Suprapubic skin (tissue), 4 donors: ENCODE data around the gene HEATR3. TPM values are rescaled to one million over a fixed set of nuclear protein-coding genes. Genes with fewer than 3 reads are reported as not detected.
A peak's percentile ranks its signal among the peaks of the same experiment; 100 is the strongest.

Experiments
- DNase-seq, 2 donors: peaks; one replicate each; pipeline ENCODE4 v3.0.0-alpha.2; 2019; ENCODE audit warnings: low spot score in 2 of 2
- H3K27ac ChIP-seq: fragments of 200-600 bp; sonication (generic); one replicate; pipeline ENCODE4 v1.5.1; 2019
- H3K27me3 ChIP-seq: fragments of 200-600 bp; sonication (generic); one replicate; pipeline ENCODE4 v1.5.1; 2019
- H3K36me3 ChIP-seq: fragments of 200-600 bp; sonication (generic); one replicate; pipeline ENCODE4 v1.5.1; 2019
- H3K4me1 ChIP-seq: fragments of 200-600 bp; sonication (generic); one replicate; pipeline ENCODE4 v1.5.1; 2019
- H3K4me3 ChIP-seq: fragments of 200-600 bp; sonication (generic); one replicate; pipeline ENCODE4 v1.5.1; 2019; ENCODE audit warnings: mild to moderate bottlenecking
- H3K9me3 ChIP-seq: fragments of 200-600 bp; sonication (generic); one replicate; pipeline ENCODE4 v1.5.1; 2019
- CTCF ChIP-seq, 2 donors: fragments of 200-600 bp in 1 of 2; fragments of 450-650 bp in 1 of 2; sonication (generic) in 1 of 2; IDR thresholded peaks; one replicate each; pipeline ENCODE4 v1.5.1; 2016 to 2019; ENCODE audit warnings: antibody characterized with exemption in 2 of 2, mild to moderate bottlenecking in 1 of 2, moderate library complexity in 1 of 2
- EP300 ChIP-seq: sonication (generic); formaldehyde crosslinking; IDR thresholded peaks from one replicate; pipeline ENCODE4 v1.6.1; 2017; ENCODE audit warnings: antibody characterized with exemption
- POLR2A ChIP-seq, 2 donors: fragments of 450-650 bp; IDR thresholded peaks; one replicate each; pipeline ENCODE4 v1.6.1; 2017; ENCODE audit warnings: antibody characterized with exemption in 2 of 2, mild to moderate bottlenecking in 2 of 2, moderate library complexity in 2 of 2
- POLR2AphosphoS5 ChIP-seq, 3 donors: sonication (generic); formaldehyde crosslinking; IDR thresholded peaks; one replicate each; pipeline ENCODE4 v1.6.1; 2017; ENCODE audit warnings: antibody characterized with exemption in 3 of 3
- WGBS: methylation state at CpG from one replicate; pipeline ENCODE4 v1.1.5; 2018; 5-methylcytosine and 5-hydroxymethylcytosine counted together
- total RNA-seq, 4 donors: library from RNA; depleted of rRNA; stranded (reverse); fragments of >200 nt; gene quantifications; one replicate each; pipeline ENCODE4 v1.1.0, GENCODE V29; 2016

The HEATR3 gene
- total RNA-seq, 4 donors from 2014 or later: 12.4 to 19.3 (median 18.5) TPM

- H3K4me1 ChIP-seq: no peaks in the 10 kb centered on the region
- no peak overlapping the region for H3K4me3 ChIP-seq
- TF ChIP-seq CTCF (IDR thresholded peaks at IDR 0.05) (no peak), POLR2AphosphoS5 (IDR thresholded peaks at IDR 0.05) (no peak), POLR2A (IDR thresholded peaks at IDR 0.05) (no peak), EP300 (no peak)
- WGBS: 91% methylated on average over 3 of the region's 3 CpGs
- no peak overlapping the region for H3K27ac ChIP-seq
- DNase-seq: no peak
- H3K9me3 ChIP-seq: no peaks in the 10 kb centered on the region
- H3K36me3 ChIP-seq: no peaks in the 10 kb centered on the region
- no peaks in the 10 kb centered on the region for H3K27me3 ChIP-seq
Measured at GRCh38 chr16:50137268-50137667, 71.5 kb downstream of the HEATR3 start.

- WGBS: 85% methylated on average over 1 of the region's 1 CpG
- Histone ChIP-seq H3K4me3 (no peak overlapping the region), H3K27me3 (no peaks in the 10 kb centered on the region), H3K36me3 (no peaks in the 10 kb centered on the region), H3K4me1 (no peaks in the 10 kb centered on the region), H3K27ac (no peak overlapping the region), H3K9me3 (no peaks in the 10 kb centered on the region)
- no peak for TF ChIP-seq POLR2A (IDR thresholded peaks at IDR 0.05)
- no peak for TF ChIP-seq CTCF (IDR thresholded peaks at IDR 0.05)
- no peak for TF ChIP-seq POLR2AphosphoS5 (IDR thresholded peaks at IDR 0.05)
- TF ChIP-seq EP300: no peak
- DNase-seq: no peak
Measured at GRCh38 chr16:50139580-50139979, 73.8 kb downstream of the HEATR3 start.

- WGBS: 55% methylated on average over 2 of the region's 2 CpGs
- DNase-seq: peak in 1 of 2 donors; percentile 44
- no peaks in the 10 kb centered on the region for H3K9me3 ChIP-seq
- H3K4me3 ChIP-seq: no peak overlapping the region
- TF ChIP-seq CTCF (IDR thresholded peaks at IDR 0.05): no peak
- TF ChIP-seq POLR2A (IDR thresholded peaks at IDR 0.05): no peak
- TF ChIP-seq POLR2AphosphoS5 (IDR thresholded peaks at IDR 0.05): no peak
- no peak for TF ChIP-seq EP300
- no peak overlapping the region for H3K27ac ChIP-seq
- no peaks in the 10 kb centered on the region for H3K4me1 ChIP-seq
- H3K27me3 ChIP-seq: no peaks in the 10 kb centered on the region
- no peaks in the 10 kb centered on the region for H3K36me3 ChIP-seq
Measured at GRCh38 chr16:50144211-50144610, 78.4 kb downstream of the HEATR3 start.

GRCh38 chr16:50146479-50147435 lies 81.0 kb downstream of the HEATR3 start:
- 88% methylated on average over 9 of the region's 9 CpGs for WGBS
- TF ChIP-seq EP300 (no peak), POLR2AphosphoS5 (IDR thresholded peaks at IDR 0.05) (no peak), POLR2A (IDR thresholded peaks at IDR 0.05) (no peak), CTCF (IDR thresholded peaks at IDR 0.05) (no peak)
- no peak overlapping the region for H3K4me3 ChIP-seq
- H3K36me3 ChIP-seq: no peaks in the 10 kb centered on the region
- no peak overlapping the region for H3K27ac ChIP-seq
- DNase-seq: no peak
- peaks cover under 1% of the 10 kb centered on the region for H3K4me1 ChIP-seq
- H3K9me3 ChIP-seq: no peaks in the 10 kb centered on the region
- H3K27me3 ChIP-seq: no peaks in the 10 kb centered on the region

- Histone ChIP-seq H3K9me3 (no peaks in the 10 kb centered on the region), H3K27me3 (no peaks in the 10 kb centered on the region), H3K4me1 (peaks cover 31% of the 10 kb centered on the region), H3K27ac (no peak overlapping the region), H3K36me3 (no peaks in the 10 kb centered on the region), H3K4me3 (no peak overlapping the region)
- 93% methylated on average over 5 of the region's 5 CpGs for WGBS
- no peak for TF ChIP-seq POLR2A (IDR thresholded peaks at IDR 0.05)
- TF ChIP-seq CTCF (IDR thresholded peaks at IDR 0.05): no peak
- no peak for TF ChIP-seq POLR2AphosphoS5 (IDR thresholded peaks at IDR 0.05)
- no peak for TF ChIP-seq EP300
- DNase-seq: no peak
Measured at GRCh38 chr16:50151322-50151721, 85.6 kb downstream of the HEATR3 start.
